GM12865 (cell line): ENCODE measurements around the gene TNFRSF1A.

ENCODE experiments used
- DNase-seq: peaks from one replicate; pipeline ENCODE4 v3.0.0; 2010; ENCODE audit warnings: low read depth
- H3K4me3 ChIP-seq: 2 replicates; pipeline ENCODE4 v1.5.1; 2011; ENCODE audit warnings: mild to moderate bottlenecking, low read depth, low read length, control low read depth
- TF ChIP-seq, protein P1 (sequence below): IDR thresholded peaks from 2 replicates; pipeline ENCODE4 v1.5.1; 2011; ENCODE audit warnings: low read length, control low read depth, low read depth, inconsistent platforms; ENCODE audit not compliant: insufficient read depth; ENCODE audit errors: missing control alignments

Gene TNFRSF1A

DNA sequence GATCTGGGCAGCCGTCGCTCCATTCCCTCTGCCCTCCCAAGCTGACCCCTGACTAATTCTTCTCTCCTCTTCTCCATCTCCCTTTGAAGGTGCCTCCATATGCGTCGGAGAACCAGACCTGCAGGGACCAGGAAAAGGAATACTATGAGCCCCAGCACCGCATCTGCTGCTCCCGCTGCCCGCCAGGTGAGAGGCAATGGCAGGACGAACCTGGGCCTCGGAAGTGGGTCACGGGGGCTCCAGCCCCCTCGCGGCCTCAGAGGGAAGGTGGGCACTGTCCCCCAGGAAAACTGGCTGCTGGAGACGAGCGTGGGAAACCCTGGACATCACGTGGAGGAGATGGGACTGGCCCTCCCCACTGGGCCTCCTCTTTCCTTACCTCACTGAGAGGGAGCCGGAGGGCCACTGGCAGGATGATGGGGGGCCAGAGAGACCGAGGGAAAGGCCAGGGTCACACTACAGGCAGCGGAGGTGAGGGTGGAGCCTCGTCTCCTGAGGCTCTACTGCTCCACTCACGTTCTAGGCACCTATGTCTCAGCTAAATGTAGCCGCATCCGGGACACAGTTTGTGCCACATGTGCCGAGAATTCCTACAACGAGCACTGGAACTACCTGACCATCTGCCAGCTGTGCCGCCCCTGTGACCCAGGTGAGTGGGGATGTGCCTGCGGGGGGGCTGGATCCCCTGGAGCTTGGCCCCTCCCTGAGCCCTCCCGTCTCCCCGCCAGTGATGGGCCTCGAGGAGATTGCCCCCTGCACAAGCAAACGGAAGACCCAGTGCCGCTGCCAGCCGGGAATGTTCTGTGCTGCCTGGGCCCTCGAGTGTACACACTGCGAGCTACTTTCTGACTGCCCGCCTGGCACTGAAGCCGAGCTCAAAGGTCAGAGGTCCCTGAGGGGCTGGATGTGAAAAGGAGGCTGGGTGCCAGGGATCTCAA lies 42.9 kb upstream of the TNFRSF1A start:
- peak overlapping the region; percentile 44 for H3K4me3 ChIP-seq
- TF ChIP-seq, protein P1, sequence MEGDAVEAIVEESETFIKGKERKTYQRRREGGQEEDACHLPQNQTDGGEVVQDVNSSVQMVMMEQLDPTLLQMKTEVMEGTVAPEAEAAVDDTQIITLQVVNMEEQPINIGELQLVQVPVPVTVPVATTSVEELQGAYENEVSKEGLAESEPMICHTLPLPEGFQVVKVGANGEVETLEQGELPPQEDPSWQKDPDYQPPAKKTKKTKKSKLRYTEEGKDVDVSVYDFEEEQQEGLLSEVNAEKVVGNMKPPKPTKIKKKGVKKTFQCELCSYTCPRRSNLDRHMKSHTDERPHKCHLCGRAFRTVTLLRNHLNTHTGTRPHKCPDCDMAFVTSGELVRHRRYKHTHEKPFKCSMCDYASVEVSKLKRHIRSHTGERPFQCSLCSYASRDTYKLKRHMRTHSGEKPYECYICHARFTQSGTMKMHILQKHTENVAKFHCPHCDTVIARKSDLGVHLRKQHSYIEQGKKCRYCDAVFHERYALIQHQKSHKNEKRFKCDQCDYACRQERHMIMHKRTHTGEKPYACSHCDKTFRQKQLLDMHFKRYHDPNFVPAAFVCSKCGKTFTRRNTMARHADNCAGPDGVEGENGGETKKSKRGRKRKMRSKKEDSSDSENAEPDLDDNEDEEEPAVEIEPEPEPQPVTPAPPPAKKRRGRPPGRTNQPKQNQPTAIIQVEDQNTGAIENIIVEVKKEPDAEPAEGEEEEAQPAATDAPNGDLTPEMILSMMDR, result no peak
- no peak for DNase-seq

DNA sequence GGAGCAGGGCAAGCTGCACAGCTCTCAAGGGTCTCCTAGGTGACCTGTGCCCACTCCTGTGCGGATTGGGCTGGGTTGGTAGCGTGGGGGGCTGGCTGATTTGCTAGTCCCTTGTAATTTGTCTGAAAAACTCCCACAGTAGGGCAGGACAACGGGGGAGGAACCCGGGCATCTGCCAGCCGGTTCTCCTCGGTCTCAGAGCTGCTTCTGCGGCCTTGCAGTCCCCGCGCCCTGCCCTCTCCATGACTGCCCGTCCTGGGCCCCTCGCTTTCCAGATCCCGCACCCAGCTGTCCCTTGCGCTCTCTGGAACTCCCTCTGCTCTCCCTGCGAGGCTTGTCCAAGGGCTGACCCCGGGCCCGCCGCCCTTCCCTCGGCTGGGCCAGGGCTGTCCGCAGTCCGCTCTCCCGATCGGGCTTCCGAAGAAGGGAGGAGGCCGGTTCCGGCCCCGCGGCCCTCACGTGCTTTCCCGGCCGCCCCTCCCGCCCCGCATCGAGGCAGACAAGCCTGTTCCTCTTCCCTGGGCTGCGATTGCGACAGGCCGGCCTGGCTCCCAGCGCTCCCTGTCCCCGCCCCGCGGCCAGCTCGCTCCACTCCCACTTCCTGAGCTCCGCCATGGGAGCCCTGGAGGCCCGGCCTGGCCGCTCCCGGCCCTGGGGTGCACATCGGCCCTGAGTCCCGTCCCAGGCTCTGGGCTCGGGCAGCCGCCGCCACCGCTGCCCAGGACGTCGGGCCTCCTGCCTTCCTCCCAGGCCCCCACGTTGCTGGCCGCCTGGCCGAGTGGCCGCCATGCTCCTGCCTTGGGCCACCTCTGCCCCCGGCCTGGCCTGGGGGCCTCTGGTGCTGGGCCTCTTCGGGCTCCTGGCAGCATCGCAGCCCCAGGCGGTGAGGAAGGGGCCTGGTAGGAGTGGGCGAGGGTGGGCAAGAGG lies 42.0 kb upstream of the TNFRSF1A start, which contains the start of gene LTBR:
Gene LTBR, plus strand, starts transcription at position 591 of the 927 bp plus-strand sequence. Its CDS starts 197 bp downstream, at position 788.
- TF ChIP-seq, protein P1, result no peak
- H3K4me3 ChIP-seq, result peak within 1 kb of the TSS; percentile 44
- DNase-seq, result peak; percentile 59

DNA sequence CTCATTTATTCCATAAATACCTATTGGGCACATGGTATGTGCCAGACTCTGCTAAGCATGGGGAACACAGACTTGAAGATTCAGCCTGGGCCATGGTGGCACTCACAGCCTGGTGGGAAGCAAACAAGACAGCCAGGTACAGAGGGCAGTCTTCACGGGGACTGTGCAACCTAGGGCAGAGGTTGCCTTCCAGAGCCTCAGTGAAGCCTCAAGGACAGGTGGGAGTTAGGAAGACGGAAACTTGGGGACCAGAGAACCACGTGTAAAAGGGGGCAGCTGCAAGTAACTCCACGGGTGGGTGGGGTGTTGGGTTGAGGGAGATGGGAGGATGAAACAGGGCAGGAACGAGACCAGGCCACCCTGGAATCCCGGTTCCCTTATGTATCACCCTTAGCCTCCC lies 41.1 kb upstream of the TNFRSF1A start:
- DNase-seq, result no peak
- peak overlapping the region; percentile 44; the same call in 1 of the 2 replicates for H3K4me3 ChIP-seq
- TF ChIP-seq, protein P1, result no peak

DNA sequence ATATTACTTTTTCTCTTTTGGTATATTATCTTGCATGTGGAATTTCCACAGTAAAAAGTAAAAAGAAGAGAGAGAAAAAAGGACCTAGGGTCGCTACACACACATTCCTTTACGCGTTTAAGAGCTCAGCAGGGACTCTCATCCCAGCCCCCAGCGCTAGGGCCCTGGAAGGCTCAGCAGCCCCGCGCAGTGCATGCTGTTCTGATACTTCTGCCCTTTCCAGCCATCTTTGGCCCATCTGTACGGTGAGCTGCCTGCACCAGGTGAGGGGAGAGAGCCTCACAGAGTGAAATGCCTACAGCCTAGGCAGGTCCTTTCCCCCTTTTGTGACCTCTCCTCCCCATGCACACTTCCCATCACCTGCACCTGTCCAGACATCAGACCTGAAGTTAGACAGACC lies 40.5 kb upstream of the TNFRSF1A start:
- no peak for DNase-seq
- TF ChIP-seq, protein P1, result no peak
- no peak overlapping the region for H3K4me3 ChIP-seq

DNA sequence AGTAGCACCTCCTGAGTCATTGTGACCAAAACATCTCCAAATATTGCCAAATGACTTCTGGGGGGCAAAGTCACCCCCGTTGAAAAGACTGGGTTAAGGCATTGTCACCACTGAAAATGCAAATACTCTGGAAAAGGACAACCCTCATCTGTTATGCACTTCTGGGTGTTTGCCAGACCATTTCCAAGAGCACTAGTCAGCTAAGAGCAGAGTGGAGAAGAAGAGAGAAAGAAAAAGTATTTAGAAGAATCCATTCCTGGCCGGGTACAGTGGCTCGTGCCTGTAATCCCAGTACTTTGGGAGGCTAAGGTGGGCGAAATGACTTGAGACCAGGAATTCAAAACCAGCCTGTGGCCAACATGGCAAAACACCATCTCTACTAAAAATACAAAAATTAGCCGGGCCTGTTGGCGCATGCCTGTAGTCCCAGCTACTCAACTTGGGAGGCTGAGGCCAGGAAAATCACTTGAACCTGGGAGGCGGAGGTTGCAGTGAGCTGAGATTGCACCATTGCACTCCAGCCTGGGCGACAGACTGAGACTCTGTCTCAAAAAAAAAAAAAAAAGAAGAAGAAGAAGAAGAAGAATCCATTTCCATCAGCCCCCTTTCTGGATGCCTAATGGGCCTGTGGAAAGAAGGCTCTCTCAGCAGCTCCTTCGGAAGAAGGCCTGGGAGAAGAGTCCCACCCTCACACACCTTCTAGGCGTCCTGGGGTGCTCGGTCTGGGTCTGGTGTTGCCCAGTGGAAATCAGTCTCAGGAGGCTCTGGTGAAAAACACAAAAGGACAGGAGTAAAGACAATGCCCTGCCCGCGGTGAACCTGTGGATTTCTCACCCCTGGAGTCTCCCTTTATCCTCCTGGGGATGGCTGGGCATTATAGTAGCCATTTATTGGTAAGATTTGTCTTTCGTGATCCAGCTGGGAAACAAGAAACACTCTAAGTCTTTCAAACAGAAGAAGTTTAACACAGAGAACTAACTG lies 38.6 kb upstream of the TNFRSF1A start:
- TF ChIP-seq, protein P1, result no peak
- DNase-seq, result no peak
- H3K4me3 ChIP-seq, result no peak overlapping the region
